H1 (cell line): ENCODE results near the gene DBNDD1.

ENCODE experiments used
- CBX8 ChIP-seq: fragments of 300-800, 300-1000 bp; sonication (generic); IDR thresholded peaks from 2 replicates; pipeline ENCODE4 v1.7.1; 2016; ENCODE audit warnings: low read depth, low read length, borderline replicate concordance
- CHD2 ChIP-seq: IDR thresholded peaks from 2 replicates; pipeline ENCODE4 v1.6.1; 2012; ENCODE audit warnings: low read length, improper control_type of control experiment
- CTCF ChIP-seq, 3 experiments: IDR thresholded peaks; 1 replicate in 2 of 3; 2 replicates in 1 of 3; pipeline versions ENCODE4 v1.5.1 to v1.6.1; 2011; ENCODE audit warnings: low read length in 3 of 3, mild to moderate bottlenecking in 3 of 3, inconsistent platforms in 2 of 3, low read depth in 1 of 3, moderate library complexity in 1 of 3; ENCODE audit not compliant: insufficient read depth in 1 of 3; ENCODE audit errors: control extremely low read depth in 1 of 3
- EZH2 ChIP-seq: fragments of 200-600 bp; sonication (generic); IDR thresholded peaks from 2 replicates; pipeline ENCODE4 v1.7.1; 2012; ENCODE audit warnings: low read depth, mild to moderate bottlenecking, moderate library complexity, low read length, inconsistent platforms; ENCODE audit not compliant: severe bottlenecking
- GABPA ChIP-seq: IDR thresholded peaks from 2 replicates; pipeline ENCODE4 v1.6.1; 2011; ENCODE audit warnings: mild to moderate bottlenecking, low read length, moderate library complexity, borderline replicate concordance; ENCODE audit not compliant: insufficient read depth
- JUN ChIP-seq: IDR thresholded peaks from 2 replicates; pipeline ENCODE4 v1.6.1; 2011; ENCODE audit warnings: low read depth, mild to moderate bottlenecking, improper control_type of control experiment, low read length
- JUND ChIP-seq: IDR thresholded peaks from 2 replicates; pipeline ENCODE4 v1.6.1; 2011; ENCODE audit warnings: mild to moderate bottlenecking, improper control_type of control experiment, low read length
- MAX ChIP-seq: IDR thresholded peaks from 2 replicates; pipeline ENCODE4 v1.6.1; 2012; ENCODE audit warnings: inconsistent platforms
- POLR2A ChIP-seq, 2 experiments: IDR thresholded peaks; 1 replicate in 1 of 2; 2 replicates in 1 of 2; pipeline ENCODE4 v1.6.1; 2011; ENCODE audit warnings: low read depth in 2 of 2, low read length in 2 of 2, mild to moderate bottlenecking in 2 of 2; ENCODE audit errors: control extremely low read depth in 1 of 2
- SAP30 ChIP-seq: fragments of 300-600 bp; sonication (generic); IDR thresholded peaks from 2 replicates; pipeline ENCODE4 v1.7.1; 2012; ENCODE audit warnings: low read length, moderate library complexity, mild to moderate bottlenecking, inconsistent platforms; ENCODE audit not compliant: insufficient read depth, insufficient replicate concordance
- TCF12 ChIP-seq: IDR thresholded peaks from 2 replicates; pipeline ENCODE4 v1.6.1; 2011; ENCODE audit warnings: low read depth, mild to moderate bottlenecking, low read length
- YY1 ChIP-seq: IDR thresholded peaks from 2 replicates; pipeline ENCODE4 v1.6.1; 2011; ENCODE audit warnings: low read depth, mild to moderate bottlenecking, low read length

DNA sequence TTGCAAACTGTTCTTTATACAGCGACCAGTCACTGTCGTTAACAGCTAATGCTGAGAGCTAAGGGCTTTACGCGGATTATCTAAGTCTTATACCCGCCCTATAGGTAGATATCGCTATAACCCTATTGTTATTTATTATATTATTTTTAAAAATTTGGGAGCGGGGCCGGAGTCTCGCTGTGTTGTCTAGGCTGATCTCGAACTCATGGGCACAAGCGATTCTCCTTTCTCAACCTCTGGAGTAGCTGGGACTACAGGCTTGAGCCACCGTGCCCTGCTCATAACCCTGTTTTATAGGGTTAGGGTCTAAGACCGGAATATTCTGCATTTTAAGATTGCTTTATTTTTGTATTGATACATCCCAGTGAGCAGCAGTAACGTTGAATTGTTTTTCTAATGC is 46.0 kb downstream of the DBNDD1 start:
- TF ChIP-seq TCF12 = no peak
- no peak for TF ChIP-seq CHD2
- TF ChIP-seq CTCF (IDR thresholded peaks at IDR 0.05; ENCODE audit: control extremely low read depth in 1 of 3, insufficient read depth in 1 of 3, low read depth in 1 of 3, low read length in 3 of 3) = no peak
- TF ChIP-seq JUN = no peak
- TF ChIP-seq GABPA = no peak
- no peak for TF ChIP-seq CBX8
- TF ChIP-seq MAX = no peak
- no peak for TF ChIP-seq POLR2A (IDR thresholded peaks at IDR 0.05; ENCODE audit: control extremely low read depth in 1 of 2, low read depth in 2 of 2, low read length in 2 of 2)
- no peak for TF ChIP-seq SAP30
- no peak for TF ChIP-seq JUND
- TF ChIP-seq YY1 = no peak
- TF ChIP-seq EZH2 = no peak
